GM19240 (cell line): ENCODE data around the gene WWOX.

Experiments
- DNase-seq: peaks from one replicate; pipeline ENCODE4 v3.0.0; 2011; ENCODE audit warnings: low spot score; ENCODE audit not compliant: insufficient read length

The WWOX gene

GRCh38 chr16:78969721-78970120 is 870.3 kb downstream of the WWOX start:
- no peak for DNase-seq

DNA sequence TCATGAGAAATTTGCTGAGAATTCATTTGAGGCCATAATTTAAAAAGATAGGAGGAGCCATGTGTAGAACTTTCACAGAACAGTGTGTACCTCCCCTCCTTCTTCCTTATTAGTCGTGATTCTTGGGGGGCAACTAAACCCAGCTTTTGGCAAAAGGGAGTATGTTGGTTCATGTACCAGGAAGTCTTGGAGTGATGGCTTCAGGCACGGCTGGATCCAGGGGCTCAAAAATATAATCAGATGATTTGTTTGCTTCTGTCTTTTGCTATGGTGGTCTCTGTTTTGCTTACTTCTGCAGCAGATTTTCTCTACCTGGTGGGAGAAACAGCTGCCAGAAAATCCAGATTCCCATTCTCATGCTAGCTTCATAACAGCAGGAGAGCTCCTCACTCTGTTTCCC is 871.2 kb downstream of the WWOX start:
- no peak for DNase-seq

DNA sequence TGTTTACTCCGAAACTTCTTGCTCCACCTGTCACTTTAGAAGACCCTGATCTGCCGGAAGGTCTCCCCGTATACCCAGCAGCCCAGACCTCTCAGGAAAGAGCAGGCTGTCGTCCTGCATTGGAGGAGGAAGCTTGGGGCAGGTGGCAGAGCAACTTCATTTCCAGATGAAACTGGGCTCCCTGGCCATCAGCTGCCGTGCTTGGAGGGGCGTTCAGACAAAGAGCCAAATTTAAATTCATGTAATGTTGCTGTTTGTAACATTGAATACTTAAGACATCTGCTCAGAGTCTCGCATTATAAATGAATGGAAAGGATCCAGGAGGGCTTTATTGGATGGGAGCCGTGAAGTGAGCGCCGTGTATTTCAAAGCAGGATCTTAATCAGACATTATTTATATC is 872.6 kb downstream of the WWOX start:
- DNase-seq, result no peak

DNA sequence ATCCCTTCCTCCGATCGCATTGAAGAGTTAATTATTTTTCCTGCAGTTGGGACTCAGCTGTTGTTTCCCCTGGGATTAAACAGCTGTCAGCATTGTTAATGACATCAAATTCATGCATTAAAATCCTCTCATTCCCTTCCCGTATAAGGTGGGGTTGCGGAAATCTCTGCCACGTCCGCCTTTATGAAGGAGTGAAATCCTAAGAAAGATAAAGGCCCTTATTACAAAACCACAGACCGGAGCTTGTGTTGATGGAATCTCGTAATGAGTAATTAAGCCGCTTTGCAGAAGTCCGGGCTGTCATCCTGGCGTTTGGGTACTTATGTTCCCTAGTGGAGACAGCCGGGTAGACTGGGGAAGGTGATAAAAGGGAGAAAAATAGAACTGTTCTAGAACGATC is 873.5 kb downstream of the WWOX start:
- no peak for DNase-seq

DNA sequence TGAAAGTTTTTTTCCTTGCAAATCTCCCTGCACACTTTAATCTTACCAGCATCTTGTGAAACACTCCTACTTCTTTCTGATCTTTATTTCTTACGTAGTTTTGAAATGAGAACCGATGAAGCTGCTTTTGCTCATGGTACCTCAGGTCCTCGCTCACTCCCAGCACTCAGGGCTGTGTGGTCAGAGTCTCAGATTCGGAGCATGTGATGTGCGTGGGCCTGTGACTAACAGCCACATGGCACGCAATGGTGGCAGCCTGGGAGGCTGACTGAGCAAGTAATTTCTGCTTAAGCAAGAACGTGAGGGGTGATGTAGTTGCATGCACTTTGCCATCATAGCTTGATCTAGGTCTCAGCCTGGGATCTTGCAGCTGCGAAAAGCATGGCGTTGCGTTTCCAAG is 876.8 kb downstream of the WWOX start:
- no peak for DNase-seq

GRCh38 chr16:78980825-78981224 is 881.4 kb downstream of the WWOX start:
- DNase-seq, result no peak

DNA sequence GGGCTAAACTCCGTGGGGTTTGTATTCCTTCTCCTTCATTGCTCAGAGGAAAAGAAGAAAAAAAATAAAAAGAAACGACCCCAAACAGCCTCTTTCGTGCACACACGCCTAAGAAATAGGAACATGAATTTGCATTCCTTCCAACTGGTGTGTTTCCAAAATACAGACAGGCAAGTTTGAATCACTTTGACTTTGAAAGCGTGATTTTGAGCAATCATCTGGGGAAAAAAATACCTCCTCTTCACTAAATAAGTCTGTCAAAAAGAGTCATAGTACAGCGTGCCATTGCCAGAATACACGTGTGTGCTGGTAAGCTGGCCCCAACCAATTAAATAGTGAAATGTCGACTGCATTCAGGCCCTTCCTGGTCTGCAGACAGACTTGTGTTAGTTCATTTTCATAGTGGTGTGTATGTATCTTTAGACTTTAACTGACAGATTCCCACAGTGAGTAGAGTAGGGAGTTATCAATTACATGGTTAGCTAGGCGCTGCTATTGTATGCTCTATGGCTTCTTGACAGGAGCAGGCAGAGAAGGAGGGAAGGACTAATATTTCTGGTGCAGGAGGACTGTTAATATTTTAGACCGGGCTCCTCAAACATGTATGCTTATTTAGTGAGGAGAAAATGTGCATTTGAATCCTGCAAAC is 882.8 kb downstream of the WWOX start:
- no peak for DNase-seq

GRCh38 chr16:78984324-78984723 is 884.9 kb downstream of the WWOX start:
- DNase-seq, result no peak

DNA sequence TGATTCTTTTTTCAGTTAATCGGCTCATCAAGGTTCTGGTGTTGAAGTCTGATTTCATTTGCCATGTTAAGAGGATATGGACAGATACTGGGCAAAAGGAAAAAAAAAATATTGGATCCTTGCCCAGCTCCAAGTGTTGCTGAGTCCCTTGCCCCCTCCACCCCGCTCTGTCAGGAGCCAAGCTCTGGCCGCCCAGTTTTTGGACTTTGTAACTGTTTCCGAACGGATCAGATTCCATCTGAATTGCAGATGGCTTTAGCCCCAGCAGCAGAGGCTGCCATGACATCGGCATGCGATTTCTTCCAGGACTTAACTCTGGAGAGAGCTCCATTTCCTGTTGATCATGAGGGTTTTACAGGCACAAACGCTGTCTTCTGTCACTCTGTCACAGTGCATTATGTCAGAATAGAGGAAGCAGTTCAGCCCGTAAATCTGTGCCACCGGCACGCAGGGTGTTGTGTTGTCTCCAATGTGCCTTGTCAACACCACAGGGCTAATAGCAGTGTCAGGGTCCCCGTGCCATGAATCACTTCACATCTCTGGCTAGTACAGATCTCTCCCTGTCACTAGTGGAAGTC is 885.5 kb downstream of the WWOX start:
- no peak for DNase-seq

DNA sequence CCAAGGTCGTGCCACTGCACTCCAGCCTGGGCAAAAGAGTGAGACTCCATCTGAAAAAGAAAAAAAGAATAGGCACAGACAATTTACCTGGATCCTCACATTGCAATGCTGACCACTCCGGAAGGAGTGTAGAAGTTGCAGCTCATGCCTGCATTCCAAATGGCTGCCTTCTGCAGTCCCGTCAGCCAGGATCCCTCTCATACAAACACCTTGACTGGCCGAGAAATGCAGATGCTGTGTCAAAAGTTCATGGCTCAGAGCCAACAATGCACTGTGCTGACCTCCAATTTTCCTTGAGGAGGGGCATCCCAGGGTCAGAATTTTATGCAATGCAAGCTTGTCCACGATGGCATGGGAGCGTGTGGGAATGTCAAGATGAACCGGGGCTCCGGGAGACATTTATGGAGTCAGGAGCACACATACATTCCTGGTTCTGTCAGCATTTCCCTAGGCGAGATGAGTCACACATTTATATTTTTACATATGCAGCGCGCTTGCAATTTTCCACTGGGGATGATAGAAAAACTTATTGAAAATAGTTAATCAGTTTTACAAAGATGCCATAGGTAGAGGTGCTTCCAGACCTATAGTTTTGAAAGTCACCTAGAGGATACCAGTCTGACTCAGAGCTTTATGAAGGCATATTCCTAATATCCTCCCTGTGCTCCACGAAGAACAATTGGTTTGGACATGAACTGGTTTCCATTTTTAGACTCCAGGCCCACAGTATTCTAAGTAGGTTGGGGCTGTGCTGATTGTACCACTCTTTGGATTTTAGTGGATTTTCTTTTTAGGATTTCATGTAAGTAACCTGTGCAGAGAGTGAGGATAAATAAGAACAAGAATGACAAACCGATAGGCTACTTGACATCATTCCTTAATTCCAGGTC is 886.5 kb downstream of the WWOX start:
- DNase-seq, result no peak

DNA sequence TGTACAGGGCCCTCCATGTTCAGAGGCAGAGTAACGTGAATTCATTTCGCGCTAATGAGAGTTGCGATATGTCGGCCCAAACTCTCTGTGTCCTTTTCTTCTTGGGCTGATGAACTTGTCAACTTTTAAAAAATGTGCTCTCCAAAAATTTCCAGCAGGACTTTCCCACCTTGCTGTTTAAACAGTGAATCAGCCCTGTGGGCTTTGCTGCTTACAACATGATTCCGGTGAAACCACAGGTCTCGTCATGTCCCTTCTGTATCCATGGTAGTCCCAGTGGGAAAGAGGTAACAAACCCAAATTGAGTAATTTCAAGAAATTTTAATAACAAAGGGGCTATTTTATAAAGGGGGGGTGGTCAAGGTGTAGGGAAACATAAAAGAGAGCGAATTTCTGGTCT is 888.2 kb downstream of the WWOX start:
- no peak for DNase-seq

GRCh38 chr16:78988361-78988969 is 889.0 kb downstream of the WWOX start:
- no peak for DNase-seq

- DNase-seq, result no peak
Measured at GRCh38 chr16:78990309-78990701, 890.9 kb downstream of the WWOX start.

GRCh38 chr16:78992001-78992400 is 892.5 kb downstream of the WWOX start:
- no peak for DNase-seq

DNA sequence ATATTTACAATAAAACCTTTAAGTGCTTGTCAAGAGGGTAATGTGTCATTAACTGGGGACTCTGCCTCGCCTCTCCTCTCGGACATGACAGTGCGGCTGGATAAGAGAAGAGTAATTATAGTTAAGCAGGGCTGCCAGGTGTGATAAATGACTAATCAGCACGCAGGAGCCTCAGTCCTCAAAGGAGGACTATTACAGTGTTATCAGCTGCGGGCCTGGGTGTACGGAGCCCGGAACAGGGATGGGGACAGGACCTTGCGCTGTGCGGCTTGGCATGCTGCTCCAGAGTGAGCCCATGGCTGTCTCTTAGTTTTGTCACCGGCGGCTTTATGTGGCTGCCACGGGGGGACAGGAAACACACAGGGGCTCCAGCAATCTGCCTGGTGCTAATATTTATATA is 893.9 kb downstream of the WWOX start:
- no peak for DNase-seq

DNA sequence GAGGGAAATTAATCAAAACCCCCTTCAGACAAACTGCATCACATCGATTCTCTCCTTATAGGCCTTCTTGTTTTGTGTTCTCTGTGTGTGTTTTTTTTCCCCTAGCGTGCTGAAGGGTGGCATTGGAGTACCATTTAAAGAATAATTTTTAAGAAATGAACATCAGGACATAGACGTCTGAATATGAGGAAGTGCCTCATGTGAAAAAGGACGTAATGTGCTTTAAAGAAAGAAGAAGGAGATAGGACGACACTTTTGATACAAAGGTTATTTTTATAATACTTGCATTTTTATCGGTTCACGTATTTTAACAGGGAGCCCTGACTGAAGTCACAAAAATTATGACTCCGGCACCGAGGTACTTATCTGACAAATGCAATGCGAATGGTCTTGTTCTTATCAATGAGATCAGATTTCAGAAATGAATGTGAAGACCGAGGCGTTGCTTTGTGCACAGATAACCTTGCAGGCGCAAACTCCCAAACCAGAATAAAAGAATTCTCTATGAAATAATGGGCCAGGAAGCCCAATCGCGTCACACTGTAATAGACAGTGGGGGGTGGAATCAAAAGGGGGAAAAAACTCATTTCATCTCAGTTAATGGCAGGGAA is 894.8 kb downstream of the WWOX start:
- DNase-seq, result no peak

DNA sequence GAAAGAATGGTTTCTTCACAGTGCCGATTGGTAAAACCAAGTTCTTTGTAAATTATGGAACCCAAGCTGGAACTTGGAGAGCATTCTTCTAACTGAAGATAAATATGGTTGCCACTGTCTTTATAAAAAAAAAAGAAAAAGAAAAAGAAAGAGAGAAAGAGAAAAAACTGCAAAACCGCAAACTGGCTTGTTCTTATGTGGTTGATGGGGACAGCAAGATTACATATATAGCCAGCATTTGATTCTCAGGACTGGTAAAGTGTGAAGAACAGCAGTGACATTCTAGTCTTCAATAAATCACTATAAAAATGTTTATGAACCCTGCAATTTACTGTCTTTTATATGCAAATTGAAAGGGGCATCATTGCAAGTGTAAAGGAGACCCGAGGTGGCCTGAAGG is 896.0 kb downstream of the WWOX start:
- DNase-seq, result no peak

- no peak for DNase-seq
Measured at GRCh38 chr16:78996790-78997189, 897.3 kb downstream of the WWOX start.

- no peak for DNase-seq
Measured at GRCh38 chr16:78998879-78999278, 899.4 kb downstream of the WWOX start.

- DNase-seq, result no peak
Measured at GRCh38 chr16:79001156-79001967, 901.9 kb downstream of the WWOX start.

- no peak for DNase-seq
Measured at GRCh38 chr16:79003026-79003609, 903.7 kb downstream of the WWOX start.
